Gastrocnemius medialis (tissue), 4 donors: ENCODE results near the gene NVL. TPM values are rescaled to one million over a fixed set of nuclear protein-coding genes. Genes with fewer than 3 reads are reported as not detected.

ENCODE experiments used
- ATAC-seq, 2 donors: fragments of 150-250 bp; one replicate each; pipeline ENCODE4 v1.9.1; 2016
- DNase-seq, 2 donors: peaks; one replicate each; pipeline ENCODE4 v3.0.0-alpha.2; 2019
- H3K27ac ChIP-seq, 4 donors: fragments of 200-600 bp; sonication (generic); 1 replicate in 1 of 4; 2 replicates in 3 of 4; pipeline ENCODE4 v1.5.1; 2016 to 2018; ENCODE audit warnings: mild to moderate bottlenecking in 2 of 4, moderate library complexity in 1 of 4
- H3K27me3 ChIP-seq, 3 donors: fragments of 200-600 bp; sonication (generic) in 2 of 3; 1 replicate in 1 of 3; 2 replicates in 2 of 3; pipeline versions ENCODE4 v1.5.1 to v1.6.0; 2016 to 2019; ENCODE audit warnings: mild to moderate bottlenecking in 1 of 3, moderate library complexity in 1 of 3
- H3K36me3 ChIP-seq, 2 donors: fragments of 200-600 bp; sonication (generic) in 1 of 2; one replicate each; pipeline ENCODE4 v1.5.1; 2017 to 2018
- H3K4me1 ChIP-seq, 2 donors: fragments of 200-600 bp; sonication (generic) in 1 of 2; one replicate each; pipeline ENCODE4 v1.5.1; 2016 to 2017; ENCODE audit warnings: mild to moderate bottlenecking in 2 of 2
- H3K4me3 ChIP-seq, 4 donors: fragments of 200-600 bp; sonication (generic) in 3 of 4; 1 replicate in 1 of 4; 2 replicates in 3 of 4; pipeline ENCODE4 v1.5.1; 2016 to 2019; ENCODE audit warnings: mild to moderate bottlenecking in 2 of 4
- H3K9me3 ChIP-seq, 3 donors: fragments of 200-600 bp; sonication (generic) in 2 of 3; 1 replicate in 1 of 3; 2 replicates in 2 of 3; pipeline ENCODE4 v1.5.1; 2016 to 2019
- POLR2A ChIP-seq, 2 donors: fragments of 450-650 bp; IDR thresholded peaks; one replicate each; pipeline ENCODE4 v1.6.1; 2017; ENCODE audit warnings: antibody characterized with exemption in 2 of 2, mild to moderate bottlenecking in 2 of 2, moderate library complexity in 2 of 2
- in situ Hi-C, 4 donors: fragments of 200-750 bp; cut with MboI; loops; one replicate each; pipeline versions ENCODE4 v1.15.0 to v1.8.0; 2017; ENCODE audit warnings: low sequenced_read_pairs in 4 of 4
- intact Hi-C: fragments of 100-400 bp; cut with DNase I; formaldehyde crosslinking; loops from one replicate; pipeline ENCODE4 v1.15.1; 2023; ENCODE audit warnings: low total_unique reads
- total RNA-seq, 4 donors: library from RNA; depleted of rRNA; stranded (reverse); fragments of >200 nt; gene quantifications; one replicate each; pipeline versions ENCODE4 v1.1.0 to v1.2.3, GENCODE V29; 2016
- TF ChIP-seq, protein P1 (sequence below), 5 experiments: fragments of 450-650 bp in 3 of 5; fragments of 200-600 bp in 2 of 5; sonication (generic) in 2 of 5; IDR thresholded peaks in 4 of 5; conservative IDR thresholded peaks in 1 of 5; 1 replicate in 4 of 5; 2 replicates in 1 of 5; pipeline ENCODE4 v1.5.1; 2016 to 2019; ENCODE audit warnings: antibody characterized with exemption in 5 of 5, mild to moderate bottlenecking in 3 of 5, moderate library complexity in 3 of 5

NVL gene
- total RNA-seq, 4 donors from 2014 or later: 6.5 to 32.5 (median 7.7) TPM

DNA sequence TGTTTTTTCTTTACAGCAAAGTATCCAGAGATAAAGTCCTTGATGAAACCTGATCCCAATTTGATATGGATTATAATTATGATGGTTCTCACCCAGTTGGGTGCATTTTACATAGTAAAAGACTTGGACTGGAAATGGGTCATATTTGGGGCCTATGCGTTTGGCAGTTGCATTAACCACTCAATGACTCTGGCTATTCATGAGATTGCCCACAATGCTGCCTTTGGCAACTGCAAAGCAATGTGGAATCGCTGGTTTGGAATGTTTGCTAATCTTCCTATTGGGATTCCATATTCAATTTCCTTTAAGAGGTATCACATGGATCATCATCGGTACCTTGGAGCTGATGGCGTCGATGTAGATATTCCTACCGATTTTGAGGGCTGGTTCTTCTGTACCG, 140.4 kb downstream of the NVL start:
- H3K9me3 ChIP-seq: no peaks in the 10 kb centered on the region
- TF ChIP-seq, protein P1, sequence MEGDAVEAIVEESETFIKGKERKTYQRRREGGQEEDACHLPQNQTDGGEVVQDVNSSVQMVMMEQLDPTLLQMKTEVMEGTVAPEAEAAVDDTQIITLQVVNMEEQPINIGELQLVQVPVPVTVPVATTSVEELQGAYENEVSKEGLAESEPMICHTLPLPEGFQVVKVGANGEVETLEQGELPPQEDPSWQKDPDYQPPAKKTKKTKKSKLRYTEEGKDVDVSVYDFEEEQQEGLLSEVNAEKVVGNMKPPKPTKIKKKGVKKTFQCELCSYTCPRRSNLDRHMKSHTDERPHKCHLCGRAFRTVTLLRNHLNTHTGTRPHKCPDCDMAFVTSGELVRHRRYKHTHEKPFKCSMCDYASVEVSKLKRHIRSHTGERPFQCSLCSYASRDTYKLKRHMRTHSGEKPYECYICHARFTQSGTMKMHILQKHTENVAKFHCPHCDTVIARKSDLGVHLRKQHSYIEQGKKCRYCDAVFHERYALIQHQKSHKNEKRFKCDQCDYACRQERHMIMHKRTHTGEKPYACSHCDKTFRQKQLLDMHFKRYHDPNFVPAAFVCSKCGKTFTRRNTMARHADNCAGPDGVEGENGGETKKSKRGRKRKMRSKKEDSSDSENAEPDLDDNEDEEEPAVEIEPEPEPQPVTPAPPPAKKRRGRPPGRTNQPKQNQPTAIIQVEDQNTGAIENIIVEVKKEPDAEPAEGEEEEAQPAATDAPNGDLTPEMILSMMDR (IDR thresholded peaks at IDR 0.05 in 4 of 5, conservative IDR thresholded peaks at IDR 0.05 in 1 of 5): no peak
- TF ChIP-seq POLR2A (IDR thresholded peaks at IDR 0.05): no peak
- in situ Hi-C loops (no loop called here), intact Hi-C loops (no loop called here)
- ATAC-seq (no peak), DNase-seq (no peak)
- H3K27ac ChIP-seq: no peak overlapping the region
- H3K4me1 ChIP-seq: peaks cover under 1 to 9% of the 10 kb centered on the region in 2 donors
- no peak overlapping the region for H3K4me3 ChIP-seq
- peaks cover 0 to 18% of the 10 kb centered on the region in 2 donors for H3K36me3 ChIP-seq
- no peaks in the 10 kb centered on the region for H3K27me3 ChIP-seq

DNA sequence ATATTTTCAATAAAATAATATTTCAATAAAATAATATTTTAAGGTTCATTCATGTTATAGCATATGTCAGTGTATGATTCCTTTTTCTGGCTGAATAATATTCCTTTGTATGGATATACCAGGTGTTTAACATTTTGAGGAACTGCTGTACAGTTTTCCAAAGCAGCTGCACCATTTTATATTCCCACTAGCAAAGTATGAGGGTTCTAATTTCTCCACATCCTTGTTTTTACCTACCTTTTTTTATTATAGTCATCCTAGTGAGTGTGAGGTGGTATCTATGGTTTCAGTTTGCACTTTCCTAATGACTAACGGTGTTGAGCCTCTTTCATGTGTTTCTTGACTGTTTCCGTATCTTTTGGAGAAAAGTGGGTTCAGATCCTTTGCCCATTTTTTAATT, 141.7 kb downstream of the NVL start:
- Histone ChIP-seq H3K4me3 (no peak overlapping the region), H3K9me3 (no peaks in the 10 kb centered on the region), H3K4me1 (peaks cover 10 to 15% of the 10 kb centered on the region in 2 donors), H3K27me3 (no peaks in the 10 kb centered on the region), H3K27ac (no peak overlapping the region), H3K36me3 (peaks cover 0 to 14% of the 10 kb centered on the region in 2 donors)
- no peak for TF ChIP-seq POLR2A (IDR thresholded peaks at IDR 0.05)
- TF ChIP-seq, protein P1 (IDR thresholded peaks at IDR 0.05 in 4 of 5, conservative IDR thresholded peaks at IDR 0.05 in 1 of 5): no peak
- no peak for ATAC-seq
- in situ Hi-C loops: no loop called here
- intact Hi-C loops: no loop called here
- DNase-seq: no peak

DNA sequence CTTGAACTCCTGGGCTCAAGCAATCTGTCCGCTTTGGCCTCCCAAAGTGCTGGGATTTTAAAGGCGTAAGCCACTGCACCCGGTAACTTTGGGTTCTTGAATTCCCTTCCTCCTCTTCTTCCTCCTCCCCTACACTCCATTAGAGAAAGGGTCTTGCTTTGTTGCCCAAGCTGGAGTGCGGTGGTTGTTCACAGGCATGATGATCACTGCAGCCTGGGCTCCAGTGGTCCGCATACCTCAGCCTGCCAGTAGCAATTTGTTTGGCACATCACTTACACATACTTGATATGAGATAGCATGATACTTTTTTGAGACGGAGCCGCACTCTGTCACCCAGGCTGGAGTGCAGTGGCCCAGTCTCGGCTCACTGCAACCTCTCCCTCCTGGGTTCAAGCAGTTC, 144.8 kb downstream of the NVL start:
- in situ Hi-C loops: no loop called here
- intact Hi-C loops: no loop called here
- TF ChIP-seq POLR2A (IDR thresholded peaks at IDR 0.05): no peak
- TF ChIP-seq, protein P1 (IDR thresholded peaks at IDR 0.05 in 4 of 5, conservative IDR thresholded peaks at IDR 0.05 in 1 of 5): no peak
- no peaks in the 10 kb centered on the region for H3K9me3 ChIP-seq
- no peak overlapping the region for H3K4me3 ChIP-seq
- peaks cover 10 to 19% of the 10 kb centered on the region in 2 donors for H3K4me1 ChIP-seq
- H3K27ac ChIP-seq: no peak overlapping the region
- ATAC-seq (no peak), DNase-seq (no peak)
- H3K36me3 ChIP-seq: no peaks in the 10 kb centered on the region
- H3K27me3 ChIP-seq: no peaks in the 10 kb centered on the region

DNA sequence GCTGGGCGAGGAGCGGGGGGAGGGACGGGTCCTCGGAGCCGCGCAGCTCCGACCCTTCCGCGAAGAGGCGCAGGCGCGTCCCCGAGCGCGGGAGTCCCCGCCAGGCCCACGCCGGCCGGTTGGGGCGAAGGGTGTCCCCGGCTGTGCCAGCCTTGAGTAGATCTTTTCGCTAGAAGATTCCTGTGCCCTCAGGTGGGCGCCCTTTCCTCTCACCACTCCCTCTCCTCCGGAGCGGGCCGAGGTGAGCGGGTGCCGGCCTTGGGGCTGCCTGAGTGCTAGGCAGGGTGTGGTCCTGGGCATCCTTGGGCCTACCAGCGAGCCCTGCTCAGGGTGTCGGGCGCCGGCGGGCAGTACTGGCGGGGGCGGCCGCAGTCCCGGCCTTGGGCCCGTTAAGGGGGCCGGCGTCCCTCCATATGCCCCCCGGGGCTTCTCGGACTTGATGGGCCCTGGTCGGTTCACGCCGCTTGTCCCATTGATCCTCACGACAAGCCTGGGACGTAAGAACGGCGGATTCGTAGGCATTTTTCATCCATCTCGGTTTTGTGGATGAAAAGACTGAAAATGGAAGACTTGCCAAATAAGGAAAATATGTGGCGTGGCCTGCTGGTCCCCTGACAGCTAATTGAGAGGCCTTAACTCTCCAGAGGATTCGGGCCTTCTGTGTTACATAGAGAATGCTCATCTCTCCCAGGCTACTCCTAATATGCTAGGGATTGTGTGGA, 146.2 kb downstream of the NVL start:
- H3K4me3 ChIP-seq: peak overlapping the region; percentile 69 to 98 (median 88)
- in situ Hi-C loops: no loop called here
- H3K27me3 ChIP-seq: no peaks in the 10 kb centered on the region
- no peaks in the 10 kb centered on the region for H3K9me3 ChIP-seq
- H3K36me3 ChIP-seq: no peaks in the 10 kb centered on the region
- peak overlapping the region; percentile 82 to 99 (median 96) for H3K27ac ChIP-seq
- intact Hi-C loops: loop anchor here (2.0 kb wide), 3 partner anchors 69 to 251 kb away; partner anchors contain the start of genes CNIH4, FBXO28 and WDR26
- peaks cover 10 to 19% of the 10 kb centered on the region in 2 donors for H3K4me1 ChIP-seq
- TF ChIP-seq, protein P1 (IDR thresholded peaks at IDR 0.05 in 4 of 5, conservative IDR thresholded peaks at IDR 0.05 in 1 of 5): no peak
- TF ChIP-seq POLR2A (IDR thresholded peaks at IDR 0.05): no peak
- DNase-seq (peak; percentile 22 to 45), ATAC-seq (peak; percentile 79 to 83)
